GM18907 (cell line): Measurements from ENCODE around the gene TRABD2B.

ENCODE experiments used
- ATAC-seq: cut with Tn5 transposase; IDR thresholded peaks from one replicate; pipeline ENCODE4 v1.9.1; 2021; ENCODE audit warnings: mild to moderate bottlenecking, moderate library complexity; ENCODE audit not compliant: unreplicated experiment

The TRABD2B gene

GRCh38 chr1:47810964-47811682 is 186.1 kb downstream of the TRABD2B start:
- no peak for ATAC-seq

- ATAC-seq: no peak
Observed at GRCh38 chr1:47809301-47810084, 187.7 kb downstream of the TRABD2B start.

DNA sequence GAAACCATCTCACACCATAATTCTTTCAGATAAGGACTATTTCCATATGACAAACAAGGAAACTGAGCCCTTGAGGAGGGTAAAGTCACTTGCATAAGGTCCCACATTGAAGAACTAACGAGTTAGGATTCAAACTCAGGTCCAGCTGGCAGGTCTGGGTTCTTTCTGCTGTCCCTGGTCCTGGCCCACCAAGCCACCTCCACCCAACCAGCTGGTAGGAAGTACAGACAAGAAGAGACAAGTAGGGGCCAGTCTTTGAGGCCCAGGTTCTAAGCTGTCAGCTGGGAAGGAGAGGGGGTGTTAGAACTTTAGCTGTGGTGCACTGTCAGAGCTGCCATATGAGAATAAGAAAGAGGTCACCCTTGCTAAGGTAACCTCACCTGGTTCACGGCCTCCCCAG is 188.6 kb downstream of the TRABD2B start:
- no peak for ATAC-seq

DNA sequence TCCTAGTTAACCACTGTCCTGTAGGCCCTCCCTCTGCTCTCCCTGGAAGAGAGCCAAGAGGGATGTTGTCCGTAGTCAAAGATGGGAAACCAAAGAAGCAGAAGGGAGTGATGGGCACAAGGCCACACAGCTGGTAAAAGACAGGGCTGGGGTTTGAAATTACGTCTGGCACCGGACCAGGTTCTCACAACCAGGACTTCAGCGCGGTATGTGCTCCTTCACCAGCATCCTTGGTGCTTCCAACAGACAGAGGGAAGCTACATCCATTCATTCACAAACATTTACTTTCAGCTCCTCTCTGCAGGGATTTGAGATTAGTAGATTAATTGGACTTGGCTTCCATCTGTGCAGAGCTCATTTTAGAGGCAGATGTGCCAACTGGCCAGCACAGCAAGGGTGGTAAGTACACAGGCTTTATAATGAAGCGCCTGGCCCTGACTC is 191.2 kb downstream of the TRABD2B start:
- no peak for ATAC-seq

GRCh38 chr1:47805018-47805417 is 192.2 kb downstream of the TRABD2B start:
- ATAC-seq: no peak

GRCh38 chr1:47803815-47804501 is 193.2 kb downstream of the TRABD2B start:
- ATAC-seq: no peak

DNA sequence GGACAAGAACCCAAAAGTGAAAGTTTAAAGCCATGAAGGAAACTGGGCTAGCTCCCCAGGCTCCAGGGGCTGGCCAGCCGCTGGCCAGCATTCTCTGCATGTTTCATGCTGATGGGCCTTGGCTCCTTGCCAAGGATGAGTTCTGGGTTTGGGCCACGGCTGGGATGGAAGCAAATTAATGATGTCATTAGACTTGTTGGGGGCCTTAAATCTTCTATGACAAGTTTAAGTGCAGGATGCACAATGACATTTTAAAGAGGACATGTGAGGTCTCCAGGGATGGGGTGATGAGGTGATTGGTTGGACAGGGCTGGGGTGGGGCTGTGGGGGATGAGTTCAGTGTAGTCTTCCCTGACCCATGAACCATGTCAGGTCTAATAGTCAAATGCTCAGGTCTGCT is 199.6 kb downstream of the TRABD2B start:
- no peak for ATAC-seq

GRCh38 chr1:47796626-47797025 is 200.6 kb downstream of the TRABD2B start:
- no peak for ATAC-seq

GRCh38 chr1:47795102-47795501 is 202.1 kb downstream of the TRABD2B start:
- no peak for ATAC-seq

GRCh38 chr1:47794530-47794929 is 202.7 kb downstream of the TRABD2B start:
- ATAC-seq: no peak

DNA sequence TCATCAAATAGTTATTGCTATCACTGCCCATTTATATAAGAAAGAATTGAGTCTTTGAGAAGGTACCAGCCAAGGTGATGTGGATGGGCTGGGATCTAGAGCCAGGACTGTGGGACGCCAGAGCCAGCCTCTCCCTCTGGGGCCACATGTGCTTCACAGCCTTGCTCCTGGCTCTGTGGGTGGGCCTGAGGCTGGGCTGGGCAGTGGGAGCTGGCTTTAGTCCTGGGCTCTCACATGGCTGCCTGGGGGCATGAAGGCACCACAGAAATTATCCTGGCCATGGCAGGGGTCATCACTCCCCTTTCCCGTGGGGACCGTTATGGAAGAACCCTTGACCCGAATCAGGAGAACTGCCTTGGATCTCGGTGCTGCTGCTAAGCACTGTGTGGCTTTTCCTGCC is 203.1 kb downstream of the TRABD2B start:
- no peak for ATAC-seq

DNA sequence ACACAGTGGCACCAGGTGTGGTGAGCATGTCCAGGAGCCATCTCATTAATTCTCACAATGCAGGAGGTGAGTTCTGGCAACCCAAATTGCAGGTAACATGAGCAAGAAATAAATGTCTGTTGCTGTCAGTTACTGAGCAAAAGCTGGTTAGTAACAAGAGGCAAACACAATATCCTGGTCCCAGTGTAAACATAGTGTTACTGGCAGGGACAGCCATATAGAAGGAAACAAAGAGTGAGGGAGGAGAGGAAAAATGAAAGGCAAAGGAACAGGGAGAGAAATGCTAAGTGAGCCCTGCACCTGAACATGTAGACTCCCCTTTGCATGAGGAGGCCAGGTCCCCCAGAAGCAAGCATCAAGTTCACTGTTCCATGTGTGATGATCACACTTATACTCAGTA is 203.6 kb downstream of the TRABD2B start:
- no peak for ATAC-seq

DNA sequence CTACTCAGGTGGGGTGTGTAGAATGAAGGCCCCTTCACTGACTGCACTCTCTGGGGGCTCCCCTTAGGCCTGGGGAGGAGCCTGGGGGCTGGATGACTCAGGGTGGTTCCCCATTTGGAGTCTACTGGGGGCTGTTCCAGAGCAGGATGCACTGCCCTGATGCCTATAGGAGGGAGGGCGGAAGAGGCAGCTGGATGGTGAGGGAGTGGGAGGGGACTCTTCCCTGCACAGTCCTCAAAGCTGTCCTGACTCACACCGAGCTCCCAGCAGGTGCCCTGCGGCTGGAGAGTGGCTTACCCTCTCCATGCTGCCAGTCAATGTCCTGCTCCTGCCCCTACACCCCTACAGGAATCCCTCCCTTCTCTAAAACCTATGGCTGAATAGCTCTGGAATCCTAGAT is 204.4 kb downstream of the TRABD2B start:
- no peak for ATAC-seq

DNA sequence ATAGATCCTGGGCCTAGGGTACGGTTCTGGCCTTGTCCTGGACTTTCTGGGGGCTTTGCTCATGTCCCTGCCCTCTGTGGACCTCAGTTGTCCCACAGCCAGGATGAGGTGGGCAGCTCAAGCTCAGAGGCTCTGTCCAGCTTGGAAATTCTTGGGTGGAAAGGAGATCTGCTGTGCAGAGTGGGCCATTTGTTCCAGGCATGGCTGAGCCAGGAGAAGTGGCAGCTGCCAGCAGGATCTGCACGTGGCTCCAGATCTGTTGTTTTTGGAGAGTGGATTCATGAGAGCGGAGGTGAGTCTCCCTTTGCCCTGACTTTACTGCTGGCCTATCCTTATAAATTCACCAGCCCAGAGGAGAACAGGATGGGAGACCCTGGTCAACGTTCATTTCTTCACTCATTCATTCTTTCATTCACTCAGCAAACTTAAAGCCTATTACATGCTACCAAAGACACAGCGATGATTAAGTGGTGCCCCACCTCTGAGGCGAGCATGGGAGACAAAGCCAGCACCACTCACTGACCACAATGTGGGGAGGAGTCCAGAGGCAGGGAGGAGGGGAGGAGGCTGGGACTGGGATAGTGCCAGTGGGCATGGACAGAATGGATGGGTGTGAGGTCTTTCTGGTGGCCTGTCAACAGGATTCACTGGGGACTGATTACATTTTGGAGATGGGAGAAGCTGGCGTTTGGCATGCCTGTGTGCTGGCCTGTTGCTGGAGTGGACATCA is 205.1 kb downstream of the TRABD2B start:
- no peak for ATAC-seq

GRCh38 chr1:47788761-47789160 is 208.4 kb downstream of the TRABD2B start:
- no peak for ATAC-seq

GRCh38 chr1:47787560-47787959 is 209.6 kb downstream of the TRABD2B start:
- ATAC-seq: no peak

DNA sequence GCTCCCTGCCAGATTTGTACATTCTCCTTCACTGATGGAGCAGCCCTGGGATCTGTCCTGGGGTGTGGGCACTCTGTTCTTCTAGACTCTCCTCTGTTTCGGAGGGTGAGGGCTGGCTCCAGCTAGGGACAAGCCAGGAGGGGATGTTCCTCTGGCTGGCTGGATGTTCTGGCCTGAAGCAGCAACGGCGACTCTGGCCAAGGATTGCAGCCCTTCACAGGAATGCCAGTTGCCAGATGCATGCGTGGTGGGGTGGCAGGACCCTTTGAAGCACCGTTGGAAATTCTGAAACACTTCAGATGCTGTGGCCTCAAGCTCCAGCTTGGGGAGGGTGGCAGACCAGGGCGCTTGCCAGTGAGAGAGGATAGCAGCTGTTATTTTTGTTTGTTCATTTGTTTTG is 210.9 kb downstream of the TRABD2B start:
- ATAC-seq: no peak

- no peak for ATAC-seq
Observed at GRCh38 chr1:47785561-47786271, 211.5 kb downstream of the TRABD2B start.

DNA sequence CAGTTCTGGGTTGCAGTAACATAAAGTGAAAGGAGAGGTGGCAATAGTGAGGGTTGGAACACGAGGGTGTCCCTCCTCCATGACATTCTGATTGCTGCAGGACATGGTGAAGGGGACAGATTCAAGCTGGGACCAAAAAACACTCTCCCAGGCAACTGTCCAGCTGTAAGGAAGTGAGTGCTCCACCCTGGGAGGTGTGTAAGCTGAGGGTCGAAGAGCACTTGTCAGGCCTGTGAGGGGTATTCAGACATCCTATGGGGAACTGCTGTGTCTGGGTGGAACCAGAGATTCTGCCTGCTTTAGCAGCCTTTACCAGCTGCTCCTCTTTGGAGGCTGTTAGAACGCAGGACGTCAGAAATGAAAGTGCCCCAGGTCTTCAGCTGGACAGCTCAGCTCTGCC is 212.1 kb downstream of the TRABD2B start:
- no peak for ATAC-seq

DNA sequence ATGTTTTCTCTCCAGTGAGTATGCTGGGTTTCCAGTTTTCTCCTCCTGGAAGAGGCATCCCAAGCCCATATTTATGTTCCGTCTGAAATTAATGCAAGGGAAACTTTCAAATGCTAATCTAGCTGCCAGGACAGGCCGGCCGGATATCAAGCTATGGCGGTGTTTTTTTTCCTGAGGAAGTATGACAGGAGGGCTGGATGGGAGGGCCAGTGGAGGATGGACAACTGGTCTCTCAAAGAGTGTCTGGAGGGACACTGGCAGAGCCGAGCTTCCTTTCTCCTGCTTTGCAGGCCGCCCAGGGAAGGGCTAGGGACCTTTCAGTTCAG is 212.7 kb downstream of the TRABD2B start:
- no peak for ATAC-seq
